ENCODE results near the gene MVP. TPM values are rescaled to one million over a fixed set of nuclear protein-coding genes. Genes with fewer than 3 reads are reported as not detected.

MVP gene
- total RNA-seq, result 100 to 1,000 TPM; 183 to 186 TPM

GRCh38 chr16:29820271-29820701, at the start of gene MVP:
Gene MVP (plus strand): TSS chr16:29820462. CDS start chr16:29830550, 10,088 bp downstream.

DNA sequence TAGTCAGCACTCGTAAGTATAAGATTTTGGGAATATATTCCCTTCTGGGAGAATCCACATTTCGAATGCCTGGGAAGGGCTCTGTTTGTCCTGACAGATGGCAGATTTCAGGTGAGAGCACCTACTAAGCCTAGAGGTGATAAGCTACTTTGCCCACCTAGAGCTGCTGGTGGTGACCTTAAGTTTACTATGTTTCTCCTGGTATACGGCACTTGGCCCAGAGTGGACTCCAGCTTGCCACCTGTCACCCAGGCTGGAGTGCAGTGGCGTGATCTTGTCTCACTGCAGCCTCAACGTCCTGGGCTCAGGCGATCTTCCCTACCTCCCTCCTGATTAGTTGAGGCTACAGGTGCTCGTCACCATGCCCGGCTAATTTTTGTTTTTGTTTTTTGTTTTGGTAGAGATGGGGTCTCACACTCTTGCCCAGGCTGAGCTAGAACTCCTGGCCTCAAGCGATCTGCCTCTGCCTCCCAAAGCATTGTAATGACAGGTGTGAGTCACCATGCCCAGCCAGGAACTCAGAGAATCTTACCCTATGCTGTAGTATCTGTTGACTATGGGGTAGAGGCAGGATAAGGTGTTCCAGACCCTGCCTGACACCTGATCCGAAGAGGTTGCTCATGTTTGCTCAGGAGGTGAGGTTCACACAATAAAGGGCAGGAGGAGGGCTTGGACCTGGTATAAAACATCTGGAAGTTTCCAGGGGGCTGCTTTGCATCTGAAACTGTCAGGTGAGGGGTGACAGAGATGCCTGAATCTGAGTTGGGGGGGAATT, 42.5 kb upstream of the MVP start, which contains the start of gene ZG16:
TSS of gene ZG16 (plus strand) at position 681 of the 775 bp plus-strand sequence. CDS start 1,011 bp downstream, outside the sequence.

DNA sequence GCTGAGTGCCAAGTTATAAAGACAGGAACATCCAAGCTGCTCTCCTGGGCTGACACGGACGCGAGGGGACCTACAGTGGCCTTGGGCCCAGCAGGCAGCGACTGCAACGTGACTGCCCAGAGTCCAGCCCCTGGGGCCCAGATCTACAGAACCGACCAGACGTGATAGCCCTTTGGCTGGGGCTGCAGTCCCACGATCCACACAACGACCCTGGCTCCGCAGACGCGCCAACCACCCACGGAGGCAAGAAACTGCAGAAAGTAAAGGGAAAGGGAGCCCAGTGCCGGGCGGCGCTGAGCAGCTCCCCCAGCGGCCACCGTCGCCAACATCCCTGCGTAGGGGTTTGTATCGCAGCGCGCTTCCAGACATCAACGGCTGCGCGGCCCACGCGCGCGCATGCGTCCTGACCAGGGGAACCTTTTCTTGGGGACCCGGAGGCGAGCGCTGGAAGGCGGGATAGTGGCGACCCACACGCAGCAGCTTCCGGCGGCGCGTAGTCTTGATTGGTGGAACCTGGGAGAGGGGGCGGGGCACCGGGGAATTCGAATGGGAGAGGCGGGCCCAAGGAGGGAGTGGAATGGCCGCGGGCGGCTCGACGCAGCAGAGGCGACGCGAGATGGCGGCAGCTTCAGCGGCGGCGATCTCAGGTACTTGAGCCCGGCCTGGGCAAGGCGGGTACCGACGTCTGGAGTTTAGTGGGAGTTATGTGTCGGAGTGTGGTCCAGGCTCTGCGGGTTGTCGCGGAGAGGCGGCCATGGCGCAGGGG, 29.9 kb upstream of the MVP start, which contains the start of gene KIF22:
TSS of gene KIF22 (plus strand) at position 569 of the 766 bp plus-strand sequence. CDS start at position 578, 9 bp downstream.

GRCh38 chr16:29806099-29806579, 14.1 kb upstream of the MVP start, which contains the start of gene MAZ:
Gene MAZ (plus strand): TSS chr16:29806529. CDS start chr16:29806702, 173 bp downstream.

GRCh38 chr16:29811896-29812665, 8.2 kb upstream of the MVP start, which contains the start of gene PRRT2:
Gene PRRT2 (plus strand): TSS chr16:29812193. CDS start chr16:29813055, 862 bp downstream.

DNA sequence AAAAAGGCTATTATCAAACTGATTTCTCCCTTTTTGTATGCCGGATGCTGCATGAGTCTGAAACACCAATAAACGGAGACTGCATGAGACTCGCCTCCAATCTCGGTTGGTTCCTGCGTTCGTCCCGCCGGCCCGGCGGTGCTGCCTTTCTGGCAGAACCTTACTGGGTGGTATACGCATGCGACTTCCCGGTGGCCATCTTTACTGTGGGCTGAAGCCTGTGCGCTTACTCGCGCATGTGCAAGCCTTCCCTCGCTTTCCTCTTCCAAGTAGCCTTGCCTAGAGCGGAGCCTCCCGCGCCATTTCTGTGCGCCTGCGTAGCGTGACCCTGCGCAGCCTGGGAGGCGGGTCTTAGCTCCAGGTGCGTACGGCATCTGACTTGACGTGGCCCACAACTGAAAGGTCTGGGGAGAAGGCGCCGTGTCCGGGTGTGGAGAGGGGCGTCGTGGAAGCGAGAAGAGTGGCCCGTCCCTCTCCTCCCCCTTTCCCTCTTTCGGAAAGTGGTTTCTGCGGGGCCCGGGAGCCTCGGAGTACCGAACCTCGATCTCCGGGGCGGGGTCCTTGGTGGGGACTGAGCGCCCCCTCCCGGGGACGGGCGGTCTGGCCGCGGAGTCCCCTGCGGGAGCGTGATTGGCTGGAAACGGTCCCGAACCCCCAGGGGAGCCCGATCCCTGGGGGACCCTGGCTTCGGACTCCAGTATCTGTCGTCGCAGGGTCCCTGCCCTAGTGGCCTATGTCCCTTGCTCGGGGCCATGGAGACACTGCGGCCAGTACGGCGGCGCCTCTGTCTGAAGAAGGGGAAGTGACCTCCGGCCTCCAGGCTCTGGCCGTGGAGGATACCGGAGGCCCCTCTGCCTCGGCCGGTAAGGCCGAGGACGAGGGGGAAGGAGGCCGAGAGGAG, 4.2 kb upstream of the MVP start, which contains the start of gene PAGR1:
TSS of gene PAGR1 (plus strand) at position 360 of the 901 bp plus-strand sequence. CDS start at position 734, 374 bp downstream.

GRCh38 chr16:29862884-29863668, 42.8 kb downstream of the MVP start, which contains the start of gene CDIPT:
Gene CDIPT (minus strand): TSS chr16:29863226. CDS start chr16:29862857, 369 bp downstream.

Small RNA genes lying within 50 kb of the gene (small RNA-seq; reads per million reads assigned to genes)
- gene AC009133.6, result 0 reads per million in 2 donors
- 0 reads per million in 2 donors for gene AC120114.4

Other genes starting within 250 kb of the MVP start
- gene SPN, start 157.2 kb upstream of the MVP start, total RNA-seq, result not detected
- gene QPRT, start 141.3 kb upstream of the MVP start, total RNA-seq, result 100 to 1,000 TPM; 137 to 148 TPM
- gene C16orf54, start 74.5 kb upstream of the MVP start, total RNA-seq, result not detected
- gene ZG16, start 42.2 kb upstream of the MVP start, total RNA-seq, result not detected
- 100 to 1,000 TPM in 1 of 2 donors, 10 to 100 TPM in 1; 48.5 to 102 TPM for gene KIF22, start 29.7 kb upstream of the MVP start, total RNA-seq
- 100 to 1,000 TPM; 182 to 264 TPM for gene MAZ, start 13.9 kb upstream of the MVP start, total RNA-seq
- gene PRRT2, start 8.3 kb upstream of the MVP start, total RNA-seq, result not detected
- 10 to 100 TPM; 15.1 to 23.0 TPM for gene PAGR1, start 4.3 kb upstream of the MVP start, total RNA-seq
- gene CDIPT, start 42.8 kb downstream of the MVP start, total RNA-seq, result 10 to 100 TPM; 71.2 to 76.3 TPM
- gene SEZ6L2, start 79.1 kb downstream of the MVP start, total RNA-seq, result 1 to 10 TPM; 1.7 to 6.2 TPM
- 1 to 10 TPM; 1.3 to 5.2 TPM for gene ASPHD1, start 80.0 kb downstream of the MVP start, total RNA-seq
- 10 to 100 TPM; 10.3 to 15.1 TPM for gene KCTD13, start 105.8 kb downstream of the MVP start, total RNA-seq
- gene TMEM219, start 141.6 kb downstream of the MVP start, total RNA-seq, result 10 to 100 TPM; 72.9 to 86.4 TPM
- 10 to 100 TPM; 43.6 to 46.1 TPM for gene TAOK2, start 153.4 kb downstream of the MVP start, total RNA-seq
- 1 to 10 TPM; 6.9 to 7.3 TPM for gene HIRIP3, start 175.2 kb downstream of the MVP start, total RNA-seq
- 10 to 100 TPM; 24.4 to 33.0 TPM for gene INO80E, start 175.8 kb downstream of the MVP start, total RNA-seq
- gene DOC2A, start 190.6 kb downstream of the MVP start, total RNA-seq, result under 1 TPM in 1 of 2 donors, not detected in 1; 0.33 TPM
- gene C16orf92, start 202.7 kb downstream of the MVP start, total RNA-seq, result not detected
- gene TLCD3B, start 210.8 kb downstream of the MVP start, total RNA-seq, result not detected
- gene ALDOA, start 245.3 kb downstream of the MVP start, total RNA-seq, result 100 to 1,000 TPM; 768 to 871 TPM